IPS-20b (cell line): ENCODE data around the gene TBC1D9B.

Experiments
- H3K27ac ChIP-seq: one replicate; pipeline ENCODE4 v1.5.1; 2013; ENCODE audit warnings: low read length
- H3K27me3 ChIP-seq: 2 replicates; pipeline ENCODE4 v1.6.1; 2013; ENCODE audit warnings: mild to moderate bottlenecking, low read length, inconsistent platforms; ENCODE audit not compliant: insufficient read depth
- H3K36me3 ChIP-seq: 2 replicates; pipeline ENCODE4 v1.6.1; 2013; ENCODE audit warnings: low read depth, mild to moderate bottlenecking, inconsistent platforms, low read length, moderate library complexity; ENCODE audit not compliant: insufficient read depth
- H3K4me1 ChIP-seq: 2 replicates; pipeline ENCODE4 v1.6.1; 2013; ENCODE audit warnings: mild to moderate bottlenecking, control low read depth, inconsistent platforms, low read length, moderate library complexity; ENCODE audit not compliant: insufficient read depth
- H3K4me3 ChIP-seq: 2 replicates; pipeline ENCODE4 v1.5.1; 2013; ENCODE audit warnings: mild to moderate bottlenecking, low read length, inconsistent platforms
- H3K9ac ChIP-seq: 2 replicates; pipeline ENCODE4 v1.6.1; 2013; ENCODE audit warnings: low read depth, mild to moderate bottlenecking, inconsistent platforms, low read length, moderate library complexity
- H3K9me3 ChIP-seq: 2 replicates; pipeline ENCODE4 v1.6.1; 2013; ENCODE audit warnings: mild to moderate bottlenecking, low read depth, low read length, inconsistent platforms; ENCODE audit not compliant: insufficient read depth

TBC1D9B gene

GRCh38 chr5:179906795-179907555 lies 722 bp downstream of the TBC1D9B start:
- peak overlapping the region; percentile 48; the same call in 1 of the 2 replicates for H3K9ac ChIP-seq
- no peaks in the 10 kb centered on the region for H3K9me3 ChIP-seq
- no peak overlapping the region for H3K27ac ChIP-seq
- peak overlapping the region; percentile 75 for H3K4me3 ChIP-seq
- H3K36me3 ChIP-seq: peaks cover 15% of the 10 kb centered on the region
- peaks cover 5% of the 10 kb centered on the region; the same call in 1 of the 2 replicates for H3K4me1 ChIP-seq
- H3K27me3 ChIP-seq: peaks cover 15% of the 10 kb centered on the region; the same call in 1 of the 2 replicates

- peaks cover 15% of the 10 kb centered on the region for H3K36me3 ChIP-seq
- H3K4me1 ChIP-seq: peaks cover 5% of the 10 kb centered on the region; the same call in 1 of the 2 replicates
- no peak overlapping the region for H3K27ac ChIP-seq
- H3K9ac ChIP-seq: no peak overlapping the region
- no peaks in the 10 kb centered on the region for H3K9me3 ChIP-seq
- peaks cover 15% of the 10 kb centered on the region; the same call in 1 of the 2 replicates for H3K27me3 ChIP-seq
- peak overlapping the region; percentile 75 for H3K4me3 ChIP-seq
These were observed 1.4 kb downstream of the TBC1D9B start for GRCh38 chr5:179906294-179906794.

GRCh38 chr5:179905161-179905560 lies 2.5 kb downstream of the TBC1D9B start:
- H3K36me3 ChIP-seq: peaks cover 15% of the 10 kb centered on the region
- H3K4me1 ChIP-seq: peaks cover 5% of the 10 kb centered on the region; the same call in 1 of the 2 replicates
- H3K27ac ChIP-seq: no peak overlapping the region
- H3K9me3 ChIP-seq: no peaks in the 10 kb centered on the region
- H3K27me3 ChIP-seq: peaks cover 15% of the 10 kb centered on the region; the same call in 1 of the 2 replicates
- no peak overlapping the region for H3K9ac ChIP-seq
- H3K4me3 ChIP-seq: no peak overlapping the region

DNA sequence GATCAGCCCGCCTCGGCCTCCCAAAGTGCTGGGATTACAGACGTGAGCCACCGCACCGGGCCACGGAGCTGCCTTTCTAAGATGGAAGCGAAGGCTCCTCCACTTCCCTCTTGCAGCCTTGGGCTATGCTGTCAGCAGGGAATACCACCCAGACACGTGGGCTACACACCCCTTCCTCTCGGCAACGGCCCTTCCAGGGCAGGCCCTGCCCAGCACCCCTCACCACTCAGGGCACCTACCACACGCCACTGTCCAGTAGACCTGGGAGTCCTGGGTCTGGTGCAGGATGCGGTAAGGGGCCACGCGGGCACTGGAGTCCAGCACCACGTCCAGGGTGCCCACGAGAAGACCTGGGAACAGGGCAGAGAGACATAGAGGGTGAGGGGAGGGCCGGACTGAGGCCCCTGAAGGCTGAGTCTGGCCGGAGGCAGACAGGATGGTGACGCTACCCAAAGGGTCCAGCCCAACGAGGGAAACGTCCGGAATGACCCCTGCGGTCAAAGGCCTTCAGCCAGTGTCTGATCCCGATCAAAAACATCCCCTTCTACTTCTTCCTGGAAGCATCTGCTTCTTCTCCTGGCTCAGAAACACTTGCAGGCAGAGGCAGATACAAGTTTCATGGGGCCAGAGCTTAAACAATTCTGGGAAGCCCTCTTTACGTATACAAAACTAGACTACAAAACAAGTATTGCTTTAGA lies 3.1 kb downstream of the TBC1D9B start:
- Histone ChIP-seq H3K9me3 (no peaks in the 10 kb centered on the region), H3K4me1 (peaks cover 5% of the 10 kb centered on the region; the same call in 1 of the 2 replicates), H3K36me3 (peaks cover 16% of the 10 kb centered on the region), H3K4me3 (no peak overlapping the region), H3K9ac (no peak overlapping the region), H3K27me3 (peaks cover 15% of the 10 kb centered on the region; the same call in 1 of the 2 replicates), H3K27ac (no peak overlapping the region)

GRCh38 chr5:179902763-179903158 lies 4.9 kb downstream of the TBC1D9B start:
- Histone ChIP-seq H3K36me3 (peaks cover 29% of the 10 kb centered on the region), H3K27me3 (peaks cover 9% of the 10 kb centered on the region; the same call in 1 of the 2 replicates), H3K27ac (no peak overlapping the region), H3K9me3 (no peaks in the 10 kb centered on the region), H3K4me3 (no peak overlapping the region), H3K4me1 (peaks cover 5% of the 10 kb centered on the region; the same call in 1 of the 2 replicates), H3K9ac (no peak overlapping the region)

DNA sequence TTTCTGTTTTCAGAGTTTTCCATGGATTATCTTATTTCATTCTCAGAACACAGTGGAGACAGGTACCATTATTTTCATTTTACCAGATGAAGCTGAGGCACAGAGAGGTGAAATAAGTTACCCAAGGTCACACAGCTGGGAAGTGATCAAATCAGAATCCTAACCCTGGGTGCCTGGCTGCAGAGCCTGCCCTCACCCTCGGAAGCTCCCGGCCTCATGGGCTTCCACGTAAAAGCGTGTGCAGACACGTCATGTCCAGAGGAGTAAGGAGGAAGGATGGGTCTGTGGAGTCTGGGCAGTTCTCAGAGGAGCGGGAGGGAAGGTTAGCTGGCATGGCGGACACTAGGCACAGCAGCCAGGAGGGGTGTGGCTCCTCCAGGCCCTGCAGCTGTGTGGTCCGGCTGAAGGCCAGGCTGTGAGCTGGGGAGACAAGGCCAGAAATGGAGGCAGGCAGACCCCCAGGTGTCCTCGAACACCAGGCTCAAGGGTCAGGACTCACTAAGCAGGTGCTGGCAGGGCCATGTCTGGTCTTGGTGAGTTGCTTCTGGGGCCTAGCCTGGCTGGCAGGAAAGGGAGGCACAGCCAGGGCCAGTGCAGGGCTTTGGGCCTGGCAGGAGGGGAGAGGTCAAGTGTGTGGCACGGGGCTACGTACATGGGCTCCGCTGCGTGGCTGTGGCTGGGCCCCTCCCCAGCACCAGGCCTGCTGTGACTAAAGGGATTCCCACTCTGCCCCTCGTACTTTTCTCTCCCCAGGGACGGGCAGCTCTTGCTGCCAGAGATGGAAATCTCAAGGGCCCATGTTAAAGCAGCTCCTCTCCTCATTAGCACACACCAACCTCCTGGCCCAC lies 5.6 kb downstream of the TBC1D9B start:
- H3K9ac ChIP-seq: no peak overlapping the region
- peaks cover 34% of the 10 kb centered on the region for H3K36me3 ChIP-seq

GRCh38 chr5:179901462-179901861 lies 6.2 kb downstream of the TBC1D9B start:
- peaks cover 2% of the 10 kb centered on the region; the same call in 1 of the 2 replicates for H3K27me3 ChIP-seq
- no peak overlapping the region for H3K4me3 ChIP-seq
- no peaks in the 10 kb centered on the region for H3K9me3 ChIP-seq
- no peak overlapping the region for H3K9ac ChIP-seq
- H3K4me1 ChIP-seq: peaks cover under 1% of the 10 kb centered on the region; the same call in 1 of the 2 replicates
- H3K36me3 ChIP-seq: peaks cover 34% of the 10 kb centered on the region
- H3K27ac ChIP-seq: no peak overlapping the region

More for the DNA sequence above, 5.6 kb downstream of the TBC1D9B start:
- Histone ChIP-seq H3K27me3 (peaks cover 8% of the 10 kb centered on the region; the same call in 1 of the 2 replicates), H3K27ac (no peak overlapping the region), H3K4me1 (peaks cover 5% of the 10 kb centered on the region; the same call in 1 of the 2 replicates), H3K4me3 (no peak overlapping the region), H3K9me3 (no peaks in the 10 kb centered on the region)

DNA sequence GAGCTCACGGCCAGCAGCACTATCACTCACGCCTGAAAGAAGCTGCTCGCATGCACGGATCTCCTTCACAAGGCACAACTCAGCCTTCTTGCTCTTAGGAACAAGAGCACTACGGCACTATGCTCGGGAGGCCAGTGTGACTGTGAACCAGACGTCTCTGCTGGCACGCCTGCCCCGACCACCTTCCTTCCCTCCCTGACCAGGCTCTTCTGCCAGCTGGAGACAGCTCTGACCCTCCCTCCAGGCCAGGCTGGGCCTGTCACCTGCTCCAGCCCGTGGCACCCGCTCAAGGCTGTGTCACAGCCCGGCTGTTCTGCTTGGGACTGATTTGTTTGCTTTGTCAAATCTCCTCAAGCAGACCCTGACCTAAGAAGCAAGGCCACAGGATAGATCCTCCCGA lies 7.0 kb downstream of the TBC1D9B start:
- peaks cover 34% of the 10 kb centered on the region for H3K36me3 ChIP-seq
- no peak overlapping the region for H3K27ac ChIP-seq
- H3K9me3 ChIP-seq: no peaks in the 10 kb centered on the region
- H3K4me3 ChIP-seq: no peak overlapping the region
- no peak overlapping the region for H3K9ac ChIP-seq
- H3K27me3 ChIP-seq: no peaks in the 10 kb centered on the region
- H3K4me1 ChIP-seq: peaks cover 6% of the 10 kb centered on the region; the same call in 1 of the 2 replicates

DNA sequence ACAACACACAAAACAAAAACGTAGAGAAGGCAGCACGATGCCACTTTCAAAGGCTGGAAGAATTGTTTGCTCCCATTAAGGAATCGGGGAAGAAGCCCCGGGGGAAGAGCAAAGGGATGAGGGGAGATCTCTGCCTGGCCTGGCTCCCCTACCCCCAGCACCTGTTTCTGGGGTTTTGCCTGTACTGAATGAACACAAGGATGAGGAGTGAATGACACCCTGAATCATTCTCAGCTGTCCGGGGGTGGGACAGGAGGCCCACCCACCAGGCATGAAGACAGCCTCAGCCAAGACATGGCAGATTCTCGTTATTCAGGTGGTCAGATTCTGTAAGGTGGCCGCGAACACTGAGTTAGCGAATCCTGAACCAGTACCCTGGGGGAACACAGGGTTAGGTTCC lies 7.5 kb downstream of the TBC1D9B start:
- no peak overlapping the region for H3K4me3 ChIP-seq

DNA sequence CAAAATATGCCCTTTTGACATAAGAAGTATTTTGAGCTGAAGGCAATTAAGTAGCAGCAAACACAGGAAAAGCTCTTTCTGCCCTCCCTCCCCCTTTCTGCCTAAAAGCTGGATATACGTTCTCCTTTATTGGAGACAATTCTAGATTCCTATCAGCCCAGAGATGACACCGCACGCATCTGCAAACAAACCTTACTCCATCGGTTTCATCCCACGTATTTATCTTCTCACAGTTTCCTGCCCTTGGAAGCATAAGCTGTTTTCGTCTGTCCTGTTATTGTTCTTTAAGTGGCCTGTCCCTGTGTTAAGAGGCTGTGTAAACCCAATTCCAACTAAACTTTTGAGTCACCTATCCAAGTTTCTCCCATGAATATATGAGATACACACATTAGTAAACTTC lies 11.8 kb downstream of the TBC1D9B start:
- Histone ChIP-seq H3K9ac (no peak overlapping the region; the same call in 1 of the 2 replicates), H3K27ac (no peak overlapping the region), H3K27me3 (no peaks in the 10 kb centered on the region), H3K9me3 (no peaks in the 10 kb centered on the region), H3K36me3 (peaks cover 46% of the 10 kb centered on the region), H3K4me1 (peaks cover 12% of the 10 kb centered on the region; the same call in 1 of the 2 replicates), H3K4me3 (no peak overlapping the region)

More for the DNA sequence above, 7.5 kb downstream of the TBC1D9B start:
- no peaks in the 10 kb centered on the region for H3K27me3 ChIP-seq
- no peak overlapping the region for H3K9ac ChIP-seq
- H3K9me3 ChIP-seq: no peaks in the 10 kb centered on the region
- peaks cover 11% of the 10 kb centered on the region; the same call in 1 of the 2 replicates for H3K4me1 ChIP-seq
- H3K27ac ChIP-seq: no peak overlapping the region
- H3K36me3 ChIP-seq: peaks cover 34% of the 10 kb centered on the region
